HG03175 (cell line): Measurements from ENCODE around the gene MOB3C.
"Not testable (repeated sequence)": the region's sequence is repeated elsewhere in the genome, so short reads cannot be mapped to it uniquely, and the experiment has no call there.

Source experiments
- ATAC-seq: cut with Tn5 transposase; IDR thresholded peaks from one replicate; pipeline ENCODE4 v1.9.1; 2021; ENCODE audit warnings: mild to moderate bottlenecking, moderate library complexity; ENCODE audit not compliant: unreplicated experiment

The MOB3C gene

DNA sequence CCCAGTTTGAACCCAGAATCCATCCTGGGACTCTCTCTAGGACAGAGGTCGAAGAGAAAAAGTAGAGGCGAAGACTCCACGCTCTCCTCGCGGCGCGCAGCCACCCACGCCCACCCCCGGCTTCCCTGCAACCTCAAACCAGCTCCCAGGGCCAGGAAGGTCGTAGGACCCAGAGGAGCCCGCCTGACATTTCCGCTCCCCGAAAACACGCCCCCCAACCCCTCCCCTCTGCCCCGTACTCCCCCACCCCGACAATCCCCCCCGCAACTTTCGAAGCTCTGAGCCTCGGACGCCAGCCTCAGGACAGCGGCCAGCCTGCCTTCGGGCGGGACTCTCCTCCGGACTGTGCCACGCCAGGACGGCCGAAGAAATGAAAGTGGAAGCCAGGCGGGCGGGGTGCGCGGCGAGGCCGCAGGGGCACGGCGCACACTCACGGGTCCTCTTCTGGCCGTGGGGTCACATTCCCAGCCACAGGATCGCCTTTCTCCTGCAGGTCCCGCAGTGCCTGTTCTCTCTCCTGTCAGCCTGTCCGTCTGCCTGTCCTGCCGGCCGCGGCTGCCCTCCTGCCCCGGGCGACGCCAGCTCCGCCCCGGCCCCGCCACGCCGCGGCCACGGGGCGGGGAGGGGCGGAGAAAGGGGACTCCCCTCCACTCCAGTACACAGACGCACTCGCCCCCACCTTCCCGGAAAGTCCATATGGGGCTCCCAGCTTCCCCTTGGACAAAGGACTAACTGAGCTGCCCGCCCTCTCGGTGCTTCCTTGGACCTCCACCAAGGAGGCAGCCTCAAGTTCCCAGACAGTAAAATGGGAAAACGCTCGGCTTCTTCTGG lies at the start of gene MOB3C:
TSS of gene MOB3C (minus strand) at position 535 of the 831 bp plus-strand sequence. CDS start 3,490 bp downstream, outside the sequence.
- peak; percentile 64 for ATAC-seq

DNA sequence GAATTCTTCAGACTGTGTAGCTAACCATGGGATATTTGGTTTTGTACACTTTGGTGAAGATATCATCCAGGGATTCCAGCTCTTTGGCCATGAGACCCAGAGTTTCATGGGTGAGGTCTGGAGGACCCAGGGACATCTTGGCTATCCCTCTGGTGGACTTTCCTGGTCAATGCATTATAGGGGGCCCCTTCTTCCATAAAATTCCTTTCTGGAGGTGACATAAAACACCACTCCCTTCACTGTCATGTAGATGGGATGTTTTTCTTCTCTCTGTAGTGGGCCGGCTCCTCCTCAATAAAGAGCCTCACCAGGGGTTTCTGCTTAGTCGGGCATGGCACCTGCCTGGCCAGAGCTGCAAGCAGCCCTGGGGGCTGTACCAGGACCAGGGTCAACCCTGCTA lies 49.4 kb upstream of the MOB3C start:
- ATAC-seq: no peak

DNA sequence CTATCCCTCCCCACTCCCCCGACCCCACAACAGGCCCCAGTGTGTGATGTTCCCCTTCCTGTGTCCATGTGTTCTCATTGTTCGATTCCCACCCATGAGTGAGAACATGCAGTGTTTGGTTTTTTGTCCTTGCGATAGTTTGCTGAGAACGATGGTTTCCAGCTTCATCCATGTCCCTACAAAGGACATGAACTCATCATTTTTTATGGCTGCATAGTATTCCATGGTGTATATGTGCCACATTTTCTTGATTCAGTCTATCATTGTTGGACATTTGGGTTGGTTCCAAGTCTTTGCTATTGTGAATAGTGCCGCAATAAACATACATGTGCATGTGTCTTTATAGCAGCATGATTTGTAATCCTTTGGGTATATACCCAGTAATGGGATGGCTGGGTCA lies 46.3 kb upstream of the MOB3C start:
- not testable (repeated sequence) for ATAC-seq

DNA sequence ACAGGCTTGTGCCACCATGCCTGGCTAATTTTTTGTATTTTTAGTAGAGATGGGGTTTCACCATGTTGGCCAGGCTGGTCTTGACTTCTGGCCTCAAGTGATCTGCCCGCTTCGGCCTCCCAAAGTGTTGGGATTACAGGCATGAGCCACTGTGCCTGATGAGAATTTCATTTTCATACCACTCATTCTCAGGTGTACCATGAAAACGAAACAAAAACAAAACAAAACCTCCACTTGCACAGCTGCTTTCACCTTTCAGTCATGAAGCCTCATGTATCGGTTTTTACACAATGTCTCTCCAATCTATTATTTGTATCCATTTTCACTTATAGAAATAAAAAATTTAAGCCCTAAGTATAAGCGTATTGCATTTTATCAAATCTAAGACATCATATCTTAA lies 43.5 kb upstream of the MOB3C start:
- peak; percentile 81 for ATAC-seq

DNA sequence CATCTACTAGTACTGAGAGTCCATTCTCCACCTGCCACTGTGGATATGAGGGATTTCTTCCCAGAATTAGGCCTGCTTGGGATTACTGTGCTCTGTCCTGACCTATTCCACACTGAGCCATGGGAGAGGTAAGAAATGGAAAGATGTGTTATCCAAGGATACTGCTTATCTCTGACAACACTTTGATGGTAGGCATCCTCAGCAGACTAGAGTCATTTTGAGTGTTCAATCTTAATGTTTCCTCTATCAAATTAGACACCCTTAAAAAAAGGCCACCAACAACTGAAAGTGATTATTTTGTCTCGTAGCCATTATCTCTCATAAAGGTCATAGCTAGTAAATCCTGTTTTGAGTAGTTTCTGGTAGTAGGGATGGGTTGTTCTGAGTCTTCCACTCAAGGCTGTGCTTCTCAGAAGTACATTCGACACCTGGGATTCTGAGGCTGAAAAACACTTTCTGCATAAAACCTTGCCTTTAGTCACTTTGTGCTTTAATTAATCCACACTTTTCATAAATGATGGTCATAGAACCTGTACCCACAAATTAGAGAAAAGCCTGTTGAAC lies 42.8 kb upstream of the MOB3C start:
- no peak for ATAC-seq

DNA sequence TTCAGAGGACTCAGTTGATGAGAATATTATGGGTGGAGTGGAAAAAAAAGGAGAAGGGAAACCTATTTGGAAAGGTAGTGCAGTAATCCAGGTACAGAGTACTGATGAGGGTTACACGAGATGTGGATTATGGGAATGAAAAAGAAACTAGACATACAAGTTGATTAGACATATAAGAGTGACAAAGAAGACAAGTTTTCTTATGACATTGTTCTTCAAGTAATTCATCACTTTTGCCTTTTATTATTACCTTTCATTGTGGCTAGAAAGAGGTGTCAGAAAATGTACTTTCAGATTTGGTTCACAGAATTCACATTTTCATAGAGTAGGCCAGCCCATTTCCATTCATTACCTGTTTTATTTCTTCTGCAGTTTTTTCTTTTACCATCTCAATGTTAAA lies 41.2 kb upstream of the MOB3C start:
- no peak for ATAC-seq

DNA sequence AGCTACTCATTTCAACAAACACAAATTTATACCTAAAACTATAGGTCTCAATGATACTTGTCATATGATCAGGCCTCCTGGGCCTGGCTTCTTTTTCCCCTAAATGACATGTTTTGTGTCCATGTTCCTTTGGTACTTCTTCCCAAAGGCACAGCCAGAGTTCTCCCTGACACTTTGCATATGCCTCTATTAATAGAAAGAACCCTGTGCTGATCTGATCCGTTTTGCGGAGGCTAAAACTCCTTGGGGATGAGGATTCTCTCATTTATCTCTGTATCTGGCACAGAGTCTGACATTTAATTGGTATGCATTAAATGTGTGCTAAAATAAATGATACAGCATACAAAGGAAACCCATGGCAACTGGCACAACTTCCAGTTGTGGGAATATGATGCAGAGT lies 40.0 kb upstream of the MOB3C start:
- ATAC-seq: no peak

DNA sequence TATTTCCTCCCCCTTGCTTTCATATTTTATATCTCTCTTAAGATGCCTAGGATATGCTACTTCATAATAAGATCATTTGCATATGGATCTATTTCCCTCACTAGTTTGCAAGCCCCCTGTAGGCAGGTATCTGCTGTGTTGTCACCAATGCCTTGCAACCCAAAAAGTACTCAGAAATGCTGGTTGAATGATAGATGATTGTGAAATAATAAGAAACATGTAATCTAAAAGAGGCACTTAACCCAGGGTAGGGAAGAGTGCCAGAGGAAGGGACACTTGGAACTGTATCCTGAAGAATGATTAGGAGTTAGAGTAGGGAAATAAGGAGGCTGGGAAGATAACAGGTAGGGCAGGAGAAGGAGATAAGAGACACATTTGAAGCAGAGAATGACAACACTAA lies 39.2 kb upstream of the MOB3C start:
- ATAC-seq: no peak

DNA sequence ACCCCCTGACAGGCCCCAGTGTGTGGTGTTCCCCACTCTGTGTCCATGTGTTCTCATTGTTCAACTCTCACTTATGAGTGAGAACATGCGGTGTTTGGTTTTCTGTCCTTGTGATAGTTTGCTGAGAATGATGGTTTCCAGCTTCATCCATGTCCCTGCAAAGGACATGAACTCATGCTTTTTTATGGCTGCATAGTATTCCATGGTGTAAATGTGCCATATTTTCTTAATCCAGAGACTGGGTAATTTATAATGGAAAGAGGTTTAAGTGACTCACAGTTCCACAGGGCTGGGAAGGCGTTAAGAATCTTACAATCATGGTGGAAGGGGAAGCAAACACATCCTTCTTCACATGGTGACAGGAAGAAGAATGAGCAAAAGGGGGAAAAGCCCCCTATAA lies 38.1 kb upstream of the MOB3C start:
- not testable (repeated sequence) for ATAC-seq

DNA sequence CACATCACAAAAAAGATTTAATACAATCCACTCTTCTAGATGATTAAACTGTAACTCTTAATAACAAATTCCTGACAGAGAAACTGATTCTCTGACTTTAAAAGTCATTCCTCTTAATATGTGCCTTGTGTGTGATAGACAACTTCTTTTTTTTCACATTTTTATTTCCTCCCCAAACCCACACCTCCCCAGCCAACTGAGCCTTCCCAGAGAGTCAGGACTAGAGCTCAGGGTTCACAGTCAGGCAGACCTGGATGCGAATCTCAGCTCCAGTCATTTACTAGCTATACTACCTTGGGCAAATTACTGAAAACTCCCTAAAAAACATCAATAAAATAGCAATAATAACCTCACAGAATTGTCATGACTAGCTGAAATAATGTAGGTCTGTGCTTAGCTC lies 37.4 kb upstream of the MOB3C start:
- ATAC-seq: no peak

DNA sequence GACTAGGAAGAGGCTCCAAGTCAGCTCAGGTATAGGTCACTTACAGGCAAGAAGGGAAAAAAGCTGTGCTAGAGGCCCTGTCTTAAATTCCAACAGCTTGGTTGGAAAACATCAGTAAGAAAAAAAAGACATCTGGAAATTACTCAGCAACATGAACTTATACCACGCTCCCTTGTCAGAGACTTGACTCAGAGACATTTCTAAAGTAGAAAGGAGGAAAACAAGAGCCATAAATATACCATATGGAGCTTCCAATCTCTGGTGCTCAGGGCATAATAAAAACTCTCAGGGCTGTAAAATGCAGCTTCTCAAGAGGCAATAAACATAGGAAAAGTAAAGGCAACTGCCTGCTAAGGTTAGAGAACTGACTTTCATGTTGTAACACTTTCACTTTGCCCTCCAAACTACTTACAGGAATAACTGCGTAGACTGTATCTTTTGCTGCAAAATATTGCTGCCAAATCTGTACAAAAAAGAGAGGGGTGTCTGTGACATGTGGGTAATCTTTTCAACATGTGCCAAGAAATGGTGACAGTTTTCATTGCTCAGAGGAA lies 36.9 kb upstream of the MOB3C start:
- ATAC-seq: no peak

DNA sequence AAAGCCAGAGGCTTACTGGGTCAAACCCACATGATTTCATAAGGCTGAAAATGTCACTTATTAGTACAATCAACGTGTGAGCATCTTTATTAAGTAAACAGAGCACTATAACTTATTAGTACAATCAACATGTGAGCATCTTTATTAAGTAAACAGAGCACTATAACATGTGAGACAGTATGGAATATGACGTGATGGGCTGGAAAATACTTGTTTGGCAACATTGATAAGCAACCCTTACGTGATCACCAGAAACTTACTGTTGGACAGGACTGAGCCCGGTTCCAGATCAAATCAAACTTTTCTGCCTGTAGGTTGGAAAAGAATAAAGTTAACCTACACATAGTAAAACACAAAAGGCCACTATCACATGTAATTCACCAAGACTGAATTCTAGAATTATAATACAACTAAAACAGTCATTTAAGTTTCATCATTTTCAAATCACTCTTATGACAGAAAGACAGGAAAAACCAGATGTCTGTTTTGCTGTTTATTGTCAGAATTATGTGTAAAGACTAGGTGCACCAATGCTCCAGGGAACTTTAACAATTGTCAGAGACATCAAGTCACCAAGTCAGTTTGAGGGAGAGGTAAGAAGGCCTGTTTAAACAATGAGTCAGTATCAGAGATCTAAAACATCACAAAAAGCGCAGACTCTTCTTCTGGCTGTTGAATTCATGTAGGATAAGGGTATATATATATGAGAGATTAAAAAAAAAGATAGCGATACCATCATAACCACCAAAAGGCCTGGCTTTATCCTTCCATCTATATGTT lies 35.9 kb upstream of the MOB3C start:
- no peak for ATAC-seq

DNA sequence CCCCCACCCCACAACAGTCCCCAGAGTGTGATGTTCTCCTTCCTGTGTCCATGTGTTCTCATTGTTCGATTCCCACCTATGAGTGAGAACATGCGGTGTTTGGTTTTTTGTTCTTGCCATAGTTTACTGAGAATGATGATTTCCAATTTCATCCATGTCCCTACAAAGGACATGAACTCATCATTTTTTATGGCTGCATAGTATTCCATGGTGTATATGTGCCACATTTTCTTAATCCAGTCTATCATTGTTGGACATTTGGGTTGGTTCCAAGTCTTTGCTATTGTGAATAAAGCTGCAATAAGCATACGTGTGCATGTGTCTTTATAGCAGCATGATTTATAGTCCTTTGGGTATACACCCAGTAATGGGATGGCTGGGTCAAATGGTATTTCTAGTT lies 34.5 kb upstream of the MOB3C start:
- not testable (repeated sequence) for ATAC-seq

DNA sequence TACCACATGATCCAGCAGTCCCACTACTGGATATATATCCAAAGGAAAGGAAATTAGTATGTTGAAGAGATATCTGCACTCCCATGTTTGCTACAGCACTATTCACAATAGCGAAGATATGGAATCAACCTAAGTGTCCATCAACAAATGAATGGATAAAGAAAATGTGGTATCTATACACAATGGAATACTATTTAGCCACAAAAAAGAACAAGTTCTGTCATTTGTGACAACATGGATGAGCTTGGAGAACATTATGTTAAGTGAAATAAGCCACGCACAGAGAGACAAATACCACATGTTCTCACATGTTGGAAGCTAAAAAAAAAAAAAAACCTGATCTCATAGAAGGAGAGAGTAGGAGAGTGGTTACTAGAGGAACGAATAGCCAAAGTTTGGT lies 33.9 kb upstream of the MOB3C start:
- no peak for ATAC-seq

DNA sequence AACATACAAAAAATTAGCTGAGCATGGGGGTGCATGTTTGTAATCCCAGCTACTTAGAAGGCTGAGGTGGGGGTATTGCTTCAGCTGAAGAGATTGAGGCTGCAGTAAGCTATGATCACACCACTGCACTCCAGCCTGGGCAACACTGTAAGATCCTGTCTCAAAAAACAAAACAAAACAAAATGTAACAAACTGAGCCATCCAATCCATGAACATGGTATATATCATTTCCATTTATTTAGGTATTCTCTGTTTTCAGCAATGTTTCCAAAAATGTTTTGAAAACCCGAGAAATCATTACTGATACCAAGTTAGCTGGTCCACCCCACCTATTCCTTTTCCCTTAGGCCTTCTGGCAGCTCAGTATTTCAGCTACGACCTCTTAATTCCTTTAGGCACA lies 33.2 kb upstream of the MOB3C start:
- ATAC-seq: no peak

DNA sequence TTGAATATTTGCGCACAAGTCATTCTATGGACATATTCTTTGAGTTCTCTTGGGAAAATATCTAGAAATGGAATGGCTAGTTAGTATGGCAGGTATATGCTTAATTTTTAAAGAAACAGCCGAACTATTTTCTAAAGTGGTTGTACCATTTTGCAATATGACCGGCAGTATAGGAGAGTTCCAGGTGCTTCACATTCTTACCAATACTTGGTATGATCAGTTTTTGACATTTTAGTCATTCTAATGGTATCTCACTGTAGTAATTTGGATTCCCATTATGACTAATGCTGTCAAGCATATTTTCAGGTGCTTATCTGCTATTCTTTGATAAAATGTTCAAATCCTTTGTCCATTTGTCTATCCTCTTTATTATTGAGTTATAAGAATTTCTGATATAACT lies 31.0 kb upstream of the MOB3C start:
- no peak for ATAC-seq

DNA sequence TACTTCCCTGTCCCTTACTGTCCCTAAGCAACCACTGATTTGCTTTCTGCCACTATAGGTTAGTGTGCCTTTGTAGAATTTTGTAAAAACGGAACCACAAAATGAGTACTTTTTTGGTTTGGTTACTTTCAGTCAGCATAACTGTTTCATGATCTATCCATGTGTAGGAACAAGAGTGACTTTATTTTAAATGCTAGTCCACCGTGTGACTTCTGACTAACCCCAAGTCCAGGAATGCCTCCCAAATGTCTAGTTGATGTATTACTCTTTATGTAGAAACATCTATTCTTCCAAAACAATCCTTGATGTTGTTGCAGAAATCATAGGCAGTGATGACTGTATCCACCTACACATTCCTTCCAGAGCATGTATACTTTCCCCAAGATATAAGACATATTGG lies 30.2 kb upstream of the MOB3C start:
- ATAC-seq: no peak

DNA sequence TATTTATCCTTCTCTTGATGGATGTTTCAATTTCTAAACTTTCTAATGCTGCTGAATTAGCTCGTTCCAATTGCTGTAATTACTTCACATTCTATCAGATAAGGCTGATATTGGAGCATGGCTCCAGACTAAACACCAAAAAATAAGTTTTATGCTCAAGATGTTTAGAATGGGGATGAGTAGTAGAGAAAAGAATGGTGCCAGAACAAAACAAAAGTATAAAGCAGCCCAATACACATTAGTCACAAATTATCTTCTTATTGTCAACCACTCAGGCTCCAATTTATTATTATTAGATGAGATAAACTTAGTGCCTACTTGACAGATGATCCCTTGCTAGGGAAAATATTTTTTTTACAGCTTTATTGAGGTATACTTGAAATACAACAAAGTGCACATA lies 29.7 kb upstream of the MOB3C start:
- ATAC-seq: no peak

DNA sequence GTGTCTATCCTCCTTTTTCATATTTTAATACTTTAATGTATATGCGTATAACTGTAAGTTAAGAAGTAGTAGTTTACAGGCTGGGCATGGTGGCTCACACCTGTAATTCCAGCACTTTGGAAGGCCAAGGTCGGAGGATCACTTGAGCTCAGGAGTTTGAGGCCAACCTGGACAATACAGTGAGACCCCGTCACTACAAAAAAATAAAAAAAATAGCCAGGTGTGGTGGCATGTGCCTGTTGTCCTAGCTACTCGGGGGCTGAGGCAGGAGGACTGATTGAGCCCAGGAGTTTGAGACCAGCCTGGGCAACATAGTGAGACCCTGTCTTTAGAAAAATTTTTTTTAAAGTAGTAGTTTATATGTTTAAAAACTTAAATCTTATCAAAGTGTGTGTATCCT lies 29.2 kb upstream of the MOB3C start:
- ATAC-seq: no peak

DNA sequence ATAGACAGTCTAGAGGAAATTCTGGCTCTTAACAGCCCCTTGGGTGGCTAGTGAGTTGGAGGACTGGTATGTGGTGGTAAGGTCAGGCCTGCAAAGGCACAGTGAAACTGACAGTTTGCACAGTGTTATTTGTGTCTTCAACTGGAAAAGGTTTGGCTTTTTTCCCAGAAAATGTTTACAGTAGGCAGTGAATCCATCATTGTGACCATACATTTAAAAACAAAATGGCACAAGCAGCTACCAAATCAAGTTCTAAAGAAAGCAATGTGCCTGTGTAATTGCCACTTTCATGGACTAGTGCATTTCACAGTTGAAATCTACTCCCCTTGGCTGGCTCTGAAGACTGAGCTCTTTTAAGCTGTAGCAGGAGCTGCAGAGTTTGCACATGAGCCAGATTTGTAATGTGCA lies 26.8 kb upstream of the MOB3C start:
- ATAC-seq: no peak

DNA sequence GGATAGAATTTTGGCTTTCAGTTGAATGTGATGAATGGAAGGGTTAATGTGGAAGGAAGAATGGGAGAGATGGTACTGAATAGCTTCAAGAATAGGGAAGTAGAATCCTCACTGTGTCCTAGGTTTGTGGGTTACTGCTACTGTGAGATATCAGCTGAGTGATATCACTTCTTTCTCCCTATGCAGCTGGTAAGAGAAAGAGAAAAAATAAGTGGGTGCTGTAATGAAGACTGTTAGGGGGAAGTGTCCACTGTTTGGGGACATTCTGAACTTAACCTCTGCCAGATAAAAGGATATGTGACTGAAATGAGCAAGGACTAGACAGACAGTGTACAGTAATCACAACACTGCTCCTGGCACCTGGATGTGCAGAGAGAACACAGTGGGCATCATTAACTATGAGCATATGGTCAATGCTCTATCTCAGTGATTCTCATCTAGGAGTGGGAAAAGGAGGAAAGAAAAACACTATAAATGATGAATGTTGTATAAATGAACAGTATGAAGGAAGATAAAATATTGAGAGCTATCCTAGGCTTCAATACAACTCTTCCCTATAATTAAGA lies 25.6 kb upstream of the MOB3C start:
- ATAC-seq: no peak
